Stimulated activated naive CD8-positive, alpha-beta T cell treated with anti-CD3 and anti-CD28 coated beads, Interleukin-15, Interleukin-2, amounts not matched to agents 100 ng/mL and 50 ng/mL, for 24 hours (primary cell): ENCODE data around the gene COL6A2.

Experiments used
- H3K27ac Mint-ChIP-seq: one replicate; pipeline ENCODE4 v1.8.0; 2021; ENCODE audit warnings: mild to moderate bottlenecking, mixed read lengths
- H3K27me3 Mint-ChIP-seq: one replicate; pipeline ENCODE4 v1.8.0; 2021; ENCODE audit warnings: mixed read lengths
- H3K36me3 Mint-ChIP-seq: one replicate; pipeline ENCODE4 v1.8.0; 2021; ENCODE audit warnings: low read depth, mixed read lengths
- H3K4me1 Mint-ChIP-seq: one replicate; pipeline ENCODE4 v1.8.0; 2021; ENCODE audit warnings: low read depth, mixed read lengths
- H3K4me3 Mint-ChIP-seq: one replicate; pipeline ENCODE4 v1.8.0; 2021; ENCODE audit warnings: mild to moderate bottlenecking, mixed read lengths
- H3K9me3 Mint-ChIP-seq: one replicate; pipeline ENCODE4 v1.8.0; 2021; ENCODE audit warnings: mixed read lengths

COL6A2 gene

GRCh38 chr21:46118316-46119143 is 20.6 kb downstream of the COL6A2 start:
- Mint-ChIP-seq H3K27ac (no peak overlapping the region), H3K27me3 (no peaks in the 10 kb centered on the region), H3K9me3 (no peaks in the 10 kb centered on the region), H3K4me3 (no peak overlapping the region), H3K36me3 (peaks cover 3% of the 10 kb centered on the region), H3K4me1 (no peaks in the 10 kb centered on the region)

- no peaks in the 10 kb centered on the region for H3K27me3 Mint-ChIP-seq
- H3K36me3 Mint-ChIP-seq: no peaks in the 10 kb centered on the region
- no peaks in the 10 kb centered on the region for H3K9me3 Mint-ChIP-seq
- H3K4me3 Mint-ChIP-seq: no peak overlapping the region
- H3K4me1 Mint-ChIP-seq: no peaks in the 10 kb centered on the region
- no peak overlapping the region for H3K27ac Mint-ChIP-seq
These were observed 21.3 kb downstream of the COL6A2 start for GRCh38 chr21:46119144-46119636.

- H3K4me3 Mint-ChIP-seq: no peak overlapping the region
- no peaks in the 10 kb centered on the region for H3K9me3 Mint-ChIP-seq
- no peak overlapping the region for H3K27ac Mint-ChIP-seq
- H3K27me3 Mint-ChIP-seq: no peaks in the 10 kb centered on the region
- no peaks in the 10 kb centered on the region for H3K36me3 Mint-ChIP-seq
- no peaks in the 10 kb centered on the region for H3K4me1 Mint-ChIP-seq
These were observed 21.8 kb downstream of the COL6A2 start for GRCh38 chr21:46119637-46120271.

- H3K27me3 Mint-ChIP-seq: no peaks in the 10 kb centered on the region
- H3K4me1 Mint-ChIP-seq: no peaks in the 10 kb centered on the region
- no peaks in the 10 kb centered on the region for H3K36me3 Mint-ChIP-seq
- H3K9me3 Mint-ChIP-seq: no peaks in the 10 kb centered on the region
- no peak overlapping the region for H3K4me3 Mint-ChIP-seq
- no peak overlapping the region for H3K27ac Mint-ChIP-seq
These were observed 22.7 kb downstream of the COL6A2 start for GRCh38 chr21:46120301-46121285.

GRCh38 chr21:46121286-46122221 is 23.6 kb downstream of the COL6A2 start:
- no peak overlapping the region for H3K27ac Mint-ChIP-seq
- H3K9me3 Mint-ChIP-seq: no peaks in the 10 kb centered on the region
- H3K27me3 Mint-ChIP-seq: no peaks in the 10 kb centered on the region
- no peaks in the 10 kb centered on the region for H3K4me1 Mint-ChIP-seq
- no peak overlapping the region for H3K4me3 Mint-ChIP-seq
- no peaks in the 10 kb centered on the region for H3K36me3 Mint-ChIP-seq

- Mint-ChIP-seq H3K27me3 (no peaks in the 10 kb centered on the region), H3K4me3 (no peak overlapping the region), H3K9me3 (no peaks in the 10 kb centered on the region), H3K4me1 (no peaks in the 10 kb centered on the region), H3K27ac (no peak overlapping the region), H3K36me3 (no peaks in the 10 kb centered on the region)
These were observed 24.3 kb downstream of the COL6A2 start for GRCh38 chr21:46122237-46122671.

GRCh38 chr21:46122758-46123683 is 25.1 kb downstream of the COL6A2 start:
- Mint-ChIP-seq H3K36me3 (no peaks in the 10 kb centered on the region), H3K27me3 (no peaks in the 10 kb centered on the region), H3K4me3 (no peak overlapping the region), H3K27ac (no peak overlapping the region), H3K9me3 (no peaks in the 10 kb centered on the region), H3K4me1 (no peaks in the 10 kb centered on the region)

- Mint-ChIP-seq H3K27ac (no peak overlapping the region), H3K4me1 (no peaks in the 10 kb centered on the region), H3K27me3 (no peaks in the 10 kb centered on the region), H3K36me3 (no peaks in the 10 kb centered on the region), H3K4me3 (no peak overlapping the region), H3K9me3 (no peaks in the 10 kb centered on the region)
These were observed 26.4 kb downstream of the COL6A2 start for GRCh38 chr21:46124083-46124925.

GRCh38 chr21:46124926-46125845 is 27.3 kb downstream of the COL6A2 start:
- Mint-ChIP-seq H3K9me3 (no peaks in the 10 kb centered on the region), H3K27me3 (no peaks in the 10 kb centered on the region), H3K27ac (no peak overlapping the region), H3K4me3 (no peak overlapping the region), H3K36me3 (no peaks in the 10 kb centered on the region), H3K4me1 (no peaks in the 10 kb centered on the region)

GRCh38 chr21:46125846-46126301 is 28.0 kb downstream of the COL6A2 start:
- no peaks in the 10 kb centered on the region for H3K27me3 Mint-ChIP-seq
- no peak overlapping the region for H3K27ac Mint-ChIP-seq
- no peaks in the 10 kb centered on the region for H3K4me1 Mint-ChIP-seq
- no peaks in the 10 kb centered on the region for H3K9me3 Mint-ChIP-seq
- H3K36me3 Mint-ChIP-seq: no peaks in the 10 kb centered on the region
- no peak overlapping the region for H3K4me3 Mint-ChIP-seq

- H3K36me3 Mint-ChIP-seq: no peaks in the 10 kb centered on the region
- H3K27me3 Mint-ChIP-seq: no peaks in the 10 kb centered on the region
- no peaks in the 10 kb centered on the region for H3K9me3 Mint-ChIP-seq
- H3K4me3 Mint-ChIP-seq: no peak overlapping the region
- no peaks in the 10 kb centered on the region for H3K4me1 Mint-ChIP-seq
- H3K27ac Mint-ChIP-seq: no peak overlapping the region
These were observed 28.7 kb downstream of the COL6A2 start for GRCh38 chr21:46126309-46127238.
